Measurements from ENCODE around the gene DAB2IP.

Gene DAB2IP

GRCh38 chr9:121814594-121814993 is 163.2 kb downstream of the DAB2IP start:
- CTCF ChIA-PET = no interaction called here
- POLR2A ChIA-PET = no interaction called here
- TF ChIP-seq HDGF (IDR thresholded peaks at IDR 0.05; ENCODE audit: borderline replicate concordance) = no peak
- no peak for TF ChIP-seq LEF1 (IDR thresholded peaks at IDR 0.05; ENCODE audit: borderline replicate concordance)
- no peak for TF ChIP-seq FOXK2 (IDR thresholded peaks at IDR 0.05)
- TF ChIP-seq ELF4 (IDR thresholded peaks at IDR 0.05) = no peak
- no peak for TF ChIP-seq ZNF384 (IDR thresholded peaks at IDR 0.05)
- TF ChIP-seq FOXM1 (IDR thresholded peaks at IDR 0.05; ENCODE audit: borderline replicate concordance) = no peak
- TF ChIP-seq ARNT (IDR thresholded peaks at IDR 0.05) = no peak
- TF ChIP-seq SUZ12 (IDR thresholded peaks at IDR 0.05) = no peak
- TF ChIP-seq L3MBTL2 (conservative IDR thresholded peaks at IDR 0.05) = no peak
- no peak for TF ChIP-seq BHLHE40 (IDR thresholded peaks at IDR 0.05; ENCODE audit: borderline replicate concordance)
- TF ChIP-seq TARDBP (IDR thresholded peaks at IDR 0.05) = no peak
- no peak for TF ChIP-seq FOXA1 (IDR thresholded peaks at IDR 0.05)
- TF ChIP-seq SP1 (IDR thresholded peaks at IDR 0.05) = no peak
- no peak for TF ChIP-seq NFRKB (IDR thresholded peaks at IDR 0.05)
- no peak for TF ChIP-seq PKNOX1 (IDR thresholded peaks at IDR 0.05)
- no peak for DNase-seq (ENCODE audit: extremely low spot score)

GRCh38 chr9:121815084-121815483 is 163.7 kb downstream of the DAB2IP start:
- CTCF ChIA-PET = no interaction called here
- TF ChIP-seq ELF4 (IDR thresholded peaks at IDR 0.05) (no peak), FOXA1 (IDR thresholded peaks at IDR 0.05) (no peak), CTBP1 (IDR thresholded peaks at IDR 0.05; ENCODE audit: borderline replicate concordance) (no peak), BHLHE40 (IDR thresholded peaks at IDR 0.05; ENCODE audit: borderline replicate concordance) (no peak), PKNOX1 (IDR thresholded peaks at IDR 0.05) (no peak), FOXM1 (IDR thresholded peaks at IDR 0.05; ENCODE audit: borderline replicate concordance) (no peak), SUZ12 (IDR thresholded peaks at IDR 0.05) (no peak), TARDBP (IDR thresholded peaks at IDR 0.05) (no peak), L3MBTL2 (conservative IDR thresholded peaks at IDR 0.05) (no peak), ZNF384 (IDR thresholded peaks at IDR 0.05) (no peak), HDGF (IDR thresholded peaks at IDR 0.05; ENCODE audit: borderline replicate concordance) (no peak)
- POLR2A ChIA-PET = no interaction called here
- no peak for DNase-seq (ENCODE audit: extremely low spot score)

GRCh38 chr9:121815546-121816448 is 164.4 kb downstream of the DAB2IP start:
- TF ChIP-seq BHLHE40 (IDR thresholded peaks at IDR 0.05; ENCODE audit: borderline replicate concordance) (no peak), SP1 (IDR thresholded peaks at IDR 0.05) (no peak), TARDBP (IDR thresholded peaks at IDR 0.05) (no peak), CTBP1 (IDR thresholded peaks at IDR 0.05; ENCODE audit: borderline replicate concordance) (no peak), ELF4 (IDR thresholded peaks at IDR 0.05) (no peak), L3MBTL2 (conservative IDR thresholded peaks at IDR 0.05) (no peak), SUZ12 (IDR thresholded peaks at IDR 0.05) (no peak), LEF1 (IDR thresholded peaks at IDR 0.05; ENCODE audit: borderline replicate concordance) (no peak), ZNF384 (IDR thresholded peaks at IDR 0.05) (no peak), FOXA1 (IDR thresholded peaks at IDR 0.05) (no peak), PKNOX1 (IDR thresholded peaks at IDR 0.05) (no peak), FOXM1 (IDR thresholded peaks at IDR 0.05; ENCODE audit: borderline replicate concordance) (no peak), NFRKB (IDR thresholded peaks at IDR 0.05) (no peak), HDGF (IDR thresholded peaks at IDR 0.05; ENCODE audit: borderline replicate concordance) (no peak), ARNT (IDR thresholded peaks at IDR 0.05) (no peak), FOXK2 (IDR thresholded peaks at IDR 0.05) (no peak)
- CTCF ChIA-PET = no interaction called here
- POLR2A ChIA-PET = no interaction called here
- no peak for DNase-seq (ENCODE audit: extremely low spot score)

- no peak for TF ChIP-seq ZNF384 (IDR thresholded peaks at IDR 0.05)
- no peak for TF ChIP-seq PKNOX1 (IDR thresholded peaks at IDR 0.05)
- TF ChIP-seq FOXK2 (IDR thresholded peaks at IDR 0.05) = no peak
- TF ChIP-seq TARDBP (IDR thresholded peaks at IDR 0.05) = no peak
- no peak for TF ChIP-seq BHLHE40 (IDR thresholded peaks at IDR 0.05; ENCODE audit: borderline replicate concordance)
- TF ChIP-seq ELF4 (IDR thresholded peaks at IDR 0.05) = no peak
- no peak for TF ChIP-seq FOXA1 (IDR thresholded peaks at IDR 0.05)
- no peak for TF ChIP-seq ARNT (IDR thresholded peaks at IDR 0.05)
- TF ChIP-seq LEF1 (IDR thresholded peaks at IDR 0.05; ENCODE audit: borderline replicate concordance) = no peak
- TF ChIP-seq HDGF (IDR thresholded peaks at IDR 0.05; ENCODE audit: borderline replicate concordance) = no peak
- no peak for TF ChIP-seq SUZ12 (IDR thresholded peaks at IDR 0.05)
- no peak for TF ChIP-seq SP1 (IDR thresholded peaks at IDR 0.05)
- no peak for TF ChIP-seq L3MBTL2 (conservative IDR thresholded peaks at IDR 0.05)
- ChIA-PET POLR2A (no interaction called here), CTCF (no interaction called here)
- no peak for DNase-seq (ENCODE audit: extremely low spot score)
Measured at GRCh38 chr9:121816449-121816817, 165.0 kb downstream of the DAB2IP start.

- CTCF ChIA-PET = no interaction called here
- DNase-seq (ENCODE audit: extremely low spot score) = no peak
- TF ChIP-seq PKNOX1 (IDR thresholded peaks at IDR 0.05) (no peak), ELF4 (IDR thresholded peaks at IDR 0.05) (no peak), FOXK2 (IDR thresholded peaks at IDR 0.05) (no peak), LEF1 (IDR thresholded peaks at IDR 0.05; ENCODE audit: borderline replicate concordance) (no peak), TARDBP (IDR thresholded peaks at IDR 0.05) (no peak), BHLHE40 (IDR thresholded peaks at IDR 0.05; ENCODE audit: borderline replicate concordance) (no peak), ARNT (IDR thresholded peaks at IDR 0.05) (no peak), FOXM1 (IDR thresholded peaks at IDR 0.05; ENCODE audit: borderline replicate concordance) (no peak), NFRKB (IDR thresholded peaks at IDR 0.05) (no peak), SP1 (IDR thresholded peaks at IDR 0.05) (no peak), SUZ12 (IDR thresholded peaks at IDR 0.05) (no peak), L3MBTL2 (conservative IDR thresholded peaks at IDR 0.05) (no peak), FOXA1 (IDR thresholded peaks at IDR 0.05) (no peak), HDGF (IDR thresholded peaks at IDR 0.05; ENCODE audit: borderline replicate concordance) (no peak), CTBP1 (IDR thresholded peaks at IDR 0.05; ENCODE audit: borderline replicate concordance) (no peak), ZNF384 (IDR thresholded peaks at IDR 0.05) (no peak)
- POLR2A ChIA-PET = no interaction called here
Measured at GRCh38 chr9:121816845-121817450, 165.5 kb downstream of the DAB2IP start.
